OCI-LY3 (cell line): ENCODE data around the gene ANKRD9.

Experiments
- H2AFZ ChIP-seq: fragments of 200-600, 300-600 bp; shearing (Covaris generic); 2 replicates; pipeline ENCODE4 v1.6.0; 2014; ENCODE audit warnings: antibody characterized with exemption, low read depth, low read length
- H3K27ac ChIP-seq: fragments of 200-600, 300-600 bp; sonication (generic); 2 replicates; pipeline ENCODE4 v1.5.1; 2014; ENCODE audit warnings: mild to moderate bottlenecking, low read length, moderate library complexity, mixed read lengths
- H3K27me3 ChIP-seq: fragments of 200-600, 300-600 bp; sonication (generic); 2 replicates; pipeline ENCODE4 v1.6.1; 2014; ENCODE audit warnings: low read depth, low read length, mixed read lengths
- H3K36me3 ChIP-seq: fragments of 200-600, 300-600 bp; sonication (generic); replicated peaks from 2 replicates; pipeline ENCODE3; 2014; ENCODE audit warnings: low read depth, low read length, mixed read lengths
- H3K4me1 ChIP-seq: fragments of 300-600, 200-600 bp; sonication (generic); 2 replicates; pipeline ENCODE4 v1.6.1; 2014; ENCODE audit warnings: low read length, mixed read lengths
- H3K4me2 ChIP-seq: fragments of 200-600, 300-600 bp; sonication (generic); 2 replicates; pipeline ENCODE4 v1.6.1; 2014; ENCODE audit warnings: low read length, mixed read lengths
- H3K4me3 ChIP-seq: fragments of 300-600, 200-600 bp; sonication (generic); 2 replicates; pipeline ENCODE4 v1.5.1; 2014; ENCODE audit warnings: antibody characterized with exemption, mild to moderate bottlenecking, low read length, moderate library complexity
- H3K79me2 ChIP-seq: fragments of 300-600, 200-600 bp; shearing (Covaris generic); 2 replicates; pipeline ENCODE4 v1.6.1; 2014; ENCODE audit warnings: mild to moderate bottlenecking, low read length, mixed read lengths
- H3K9ac ChIP-seq: fragments of 300-600, 200-600 bp; shearing (Covaris generic); 2 replicates; pipeline ENCODE4 v1.6.0; 2014; ENCODE audit warnings: mild to moderate bottlenecking, low read length, moderate library complexity
- H3K9me3 ChIP-seq: fragments of 200-600, 300-600 bp; shearing (Covaris generic); 2 replicates; pipeline ENCODE4 v1.6.1; 2014; ENCODE audit warnings: low read length, mixed read lengths; ENCODE audit not compliant: insufficient read depth
- H4K20me1 ChIP-seq: fragments of 200-600, 300-600 bp; sonication (generic); 2 replicates; pipeline ENCODE4 v1.6.1; 2016; ENCODE audit warnings: low read length, mixed read lengths; ENCODE audit not compliant: insufficient read depth
- CTCF ChIP-seq: fragments of 200-600, 300-600 bp; sonication (generic); IDR thresholded peaks from 2 replicates; pipeline ENCODE4 v1.5.1; 2014; ENCODE audit warnings: antibody characterized with exemption, low read length, low read depth
- EZH2phosphoT487 ChIP-seq: fragments of 200-600 bp; shearing (Covaris generic); IDR thresholded peaks from 2 replicates; pipeline ENCODE4 v1.6.1; 2018; ENCODE audit warnings: antibody characterized with exemption, mixed run types, low read depth

ANKRD9 gene

GRCh38 chr14:102548616-102549240 lies 39.2 kb upstream of the ANKRD9 start:
- Histone ChIP-seq H3K9me3 (no peaks in the 10 kb centered on the region), H3K4me1 (no peaks in the 10 kb centered on the region), H3K9ac (no peak overlapping the region), H3K79me2 (no peaks in the 10 kb centered on the region), H4K20me1 (no peaks in the 10 kb centered on the region), H3K4me2 (no peak overlapping the region), H2AFZ (no peak overlapping the region), H3K4me3 (no peak overlapping the region), H3K36me3 (no peaks in the 10 kb centered on the region), H3K27me3 (peaks cover 19% of the 10 kb centered on the region; the same call in 1 of the 2 replicates), H3K27ac (no peak overlapping the region)
- no peak for TF ChIP-seq CTCF
- TF ChIP-seq EZH2phosphoT487: no peak

- H3K36me3 ChIP-seq: no peaks in the 10 kb centered on the region
- no peak overlapping the region for H3K4me2 ChIP-seq
- no peaks in the 10 kb centered on the region for H4K20me1 ChIP-seq
- H3K4me3 ChIP-seq: no peak overlapping the region
- H3K4me1 ChIP-seq: peaks cover 4% of the 10 kb centered on the region
- no peak overlapping the region for H3K27ac ChIP-seq
- H3K9me3 ChIP-seq: no peaks in the 10 kb centered on the region
- H3K27me3 ChIP-seq: peaks cover 27% of the 10 kb centered on the region
- no peaks in the 10 kb centered on the region for H3K79me2 ChIP-seq
- H2AFZ ChIP-seq: no peak overlapping the region
- TF ChIP-seq CTCF (no peak), EZH2phosphoT487 (no peak)
- H3K9ac ChIP-seq: no peak overlapping the region
These were observed 36.1 kb upstream of the ANKRD9 start for GRCh38 chr14:102545461-102546265.

- Histone ChIP-seq H3K9me3 (no peaks in the 10 kb centered on the region), H3K79me2 (no peaks in the 10 kb centered on the region), H4K20me1 (no peaks in the 10 kb centered on the region), H3K4me3 (no peak overlapping the region), H3K27ac (no peak overlapping the region), H2AFZ (no peak overlapping the region), H3K36me3 (no peaks in the 10 kb centered on the region), H3K9ac (no peak overlapping the region), H3K27me3 (peaks cover 27% of the 10 kb centered on the region), H3K4me2 (no peak overlapping the region), H3K4me1 (peaks cover 8% of the 10 kb centered on the region)
- no peak for TF ChIP-seq EZH2phosphoT487
- TF ChIP-seq CTCF: no peak
These were observed 35.3 kb upstream of the ANKRD9 start for GRCh38 chr14:102544747-102545460.
